RPMI8226 (cell line): ENCODE data around the gene ORC6.

ENCODE experiments used
- DNase-seq: peaks from one replicate; pipeline ENCODE4 v3.0.0-alpha.2; 2015

The ORC6 gene

DNA sequence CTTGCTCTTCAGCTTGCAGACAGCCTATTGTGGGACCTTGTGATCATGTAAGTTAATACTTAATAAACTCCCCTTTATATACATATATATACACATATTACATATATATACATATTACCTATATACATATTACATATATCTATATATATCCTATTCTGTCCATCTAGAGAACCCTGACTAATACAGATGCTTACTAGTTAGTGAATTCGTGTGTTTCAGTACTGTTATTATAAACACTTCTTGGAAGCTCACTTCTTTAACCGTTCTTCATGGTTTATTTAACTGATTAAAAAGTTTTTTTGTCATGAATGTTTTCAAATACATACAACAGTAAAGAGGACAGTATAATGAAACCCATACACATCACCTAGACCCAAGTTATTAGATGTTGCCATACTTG, 12.6 kb downstream of the ORC6 start:
- no peak for DNase-seq

DNA sequence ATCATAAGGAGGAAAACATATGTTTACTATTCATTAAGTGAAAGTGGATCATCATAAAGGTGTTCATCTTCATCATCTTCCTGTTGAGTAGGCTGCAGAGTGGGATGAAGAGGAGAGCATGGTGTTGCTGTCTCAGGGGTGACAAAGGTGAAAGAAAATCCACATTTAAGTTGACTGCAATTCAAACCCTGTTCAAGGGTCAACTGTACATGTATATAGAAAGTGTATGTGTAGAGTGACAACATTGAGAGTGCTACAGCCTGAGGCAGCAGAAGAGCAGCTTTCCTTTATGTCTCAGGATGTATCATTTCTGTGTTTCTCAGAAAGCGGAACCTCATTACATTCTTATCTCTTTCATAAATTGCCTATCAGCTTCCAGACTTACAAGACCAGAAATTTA, 17.2 kb downstream of the ORC6 start:
- DNase-seq = no peak

DNA sequence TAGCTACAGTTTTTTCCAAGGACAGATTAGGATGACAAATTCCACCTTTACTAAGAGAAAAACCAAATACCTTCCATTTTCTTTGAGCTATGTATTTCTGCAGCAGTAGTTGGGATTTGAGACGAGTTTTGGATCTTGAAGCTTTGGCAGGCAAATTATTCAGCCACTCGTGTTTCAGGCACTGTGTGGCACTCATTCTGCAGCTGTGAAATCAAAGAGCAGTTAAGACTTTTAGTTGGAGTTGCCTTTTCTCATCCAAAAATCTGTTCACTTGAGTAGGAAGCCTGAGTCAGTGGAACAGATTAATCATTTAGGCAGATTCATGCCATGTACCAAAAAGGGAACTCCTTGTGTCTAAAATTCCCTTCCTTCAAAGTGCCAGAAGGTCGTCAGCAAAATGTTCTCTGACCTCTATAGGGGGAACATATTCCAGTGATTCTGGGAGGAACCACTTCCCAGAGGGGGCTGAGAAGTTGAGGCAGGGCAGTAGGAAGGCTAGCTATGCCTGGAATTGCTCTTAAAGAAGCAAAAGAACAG, 20.1 kb downstream of the ORC6 start:
- no peak for DNase-seq

DNA sequence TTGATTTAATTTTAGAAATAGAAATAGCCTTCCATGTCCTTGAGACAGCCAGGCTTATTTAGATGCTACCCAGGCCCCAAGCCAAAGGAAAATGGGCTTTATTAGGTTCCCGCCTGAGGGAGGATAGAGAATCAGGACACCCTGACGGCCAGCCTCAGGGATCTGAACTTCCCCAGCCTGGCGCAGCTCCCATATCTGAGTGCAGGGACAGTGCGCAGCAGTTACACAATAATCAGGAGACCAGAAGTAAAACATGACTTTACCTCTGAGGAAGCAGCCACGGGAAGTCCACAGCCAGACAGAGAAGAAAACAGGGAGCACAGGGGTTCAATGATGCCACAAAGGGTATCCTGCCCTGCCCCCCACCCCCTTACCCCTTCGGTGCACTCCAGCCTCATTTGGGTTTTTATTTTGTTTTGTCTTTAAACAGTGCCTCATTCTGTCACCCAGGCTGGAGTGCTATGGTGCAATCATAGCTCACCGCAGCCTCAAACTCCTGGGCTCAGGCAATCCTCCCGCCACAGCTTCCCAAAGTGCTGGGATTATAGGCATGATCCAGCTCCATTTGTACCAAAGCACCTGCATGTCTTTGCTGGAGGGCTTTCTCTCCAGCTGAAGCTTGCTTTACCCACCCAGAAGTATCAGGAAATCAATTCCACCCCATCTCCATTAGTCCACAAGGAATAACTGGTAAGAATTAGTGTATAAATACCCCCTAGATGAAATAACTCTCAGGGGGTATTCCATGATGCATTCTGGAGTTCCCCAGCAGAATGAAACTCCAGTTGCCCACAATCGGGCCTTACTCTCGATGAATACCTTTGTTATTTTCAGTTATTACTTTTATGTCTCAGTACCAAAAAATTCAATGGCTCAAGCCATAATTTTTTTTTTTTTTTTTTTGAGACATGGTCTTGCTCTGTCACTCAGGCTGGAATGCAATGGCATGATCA, 21.9 kb downstream of the ORC6 start:
- no peak for DNase-seq

DNA sequence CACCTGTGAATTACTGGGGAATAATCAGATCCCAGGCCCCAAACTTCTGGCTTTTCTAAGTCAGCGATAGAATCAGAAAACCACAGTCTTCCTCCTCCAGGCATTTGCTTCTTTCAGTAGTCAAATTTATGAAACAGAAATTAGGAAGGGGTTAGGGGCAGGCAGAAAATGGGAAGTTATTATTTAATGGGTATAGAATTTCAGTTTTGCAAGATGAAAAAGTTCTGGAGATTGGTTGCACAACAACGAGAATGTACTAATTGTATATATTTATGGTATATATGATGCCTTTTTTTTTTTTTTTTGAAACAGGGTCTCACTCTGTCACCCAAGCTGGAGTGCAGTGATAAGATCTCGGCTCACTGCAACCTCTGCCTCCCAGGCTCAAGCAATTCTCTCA, 23.5 kb downstream of the ORC6 start:
- DNase-seq = no peak

DNA sequence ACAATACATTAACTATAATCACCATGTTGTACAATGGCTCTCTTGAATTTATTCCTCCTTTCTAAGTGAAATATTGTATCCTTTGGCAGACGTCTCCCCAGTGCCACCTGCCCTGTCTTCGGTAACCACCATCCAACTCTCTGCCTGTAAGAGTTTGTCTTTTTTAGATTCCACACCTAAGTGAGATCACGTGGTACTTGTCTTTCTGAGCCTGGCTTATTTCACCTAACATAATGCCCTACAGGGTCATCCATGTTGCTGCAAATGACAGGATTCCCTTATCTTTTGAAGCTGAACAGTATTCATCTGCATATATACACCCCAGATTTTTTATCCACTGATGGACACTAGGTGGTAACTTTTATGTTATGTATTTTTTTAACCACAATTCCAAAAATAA, 24.2 kb downstream of the ORC6 start:
- no peak for DNase-seq

DNA sequence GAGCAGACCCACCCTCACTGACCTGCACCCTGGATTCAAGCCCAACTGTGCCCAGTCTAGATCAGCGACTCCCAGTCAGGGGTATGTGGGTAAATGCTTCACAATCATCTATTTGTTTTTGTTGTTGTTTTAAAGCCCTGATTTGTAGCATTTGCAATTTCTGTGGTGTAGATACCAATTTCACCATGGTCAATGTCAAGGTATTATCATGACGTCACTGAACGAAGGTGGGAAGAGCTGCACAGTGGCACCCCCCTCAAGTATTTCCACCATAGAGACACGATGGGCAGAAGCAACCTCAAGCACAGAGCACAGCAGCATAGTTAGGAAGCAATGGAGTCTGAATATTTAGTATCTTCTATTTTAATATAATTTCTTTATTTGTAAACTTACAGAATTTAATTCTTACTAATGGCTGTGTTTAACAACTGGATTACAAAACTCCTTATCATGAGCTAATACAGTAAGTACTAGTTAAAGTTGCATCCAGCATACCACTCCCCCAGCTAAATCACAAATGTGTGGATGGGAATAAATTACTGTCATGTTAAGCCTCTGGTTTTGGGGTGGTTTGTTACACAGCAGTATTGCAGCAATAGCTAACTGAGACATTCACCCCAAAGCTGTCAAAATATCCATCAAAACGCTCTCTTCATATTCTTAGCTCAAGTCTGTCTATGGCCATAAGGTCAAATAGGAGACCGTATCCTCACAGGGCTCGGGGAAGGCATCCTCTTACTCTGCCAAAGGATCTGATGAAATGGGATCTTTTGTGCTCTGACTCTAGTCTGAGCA, 25.5 kb downstream of the ORC6 start:
- no peak for DNase-seq

DNA sequence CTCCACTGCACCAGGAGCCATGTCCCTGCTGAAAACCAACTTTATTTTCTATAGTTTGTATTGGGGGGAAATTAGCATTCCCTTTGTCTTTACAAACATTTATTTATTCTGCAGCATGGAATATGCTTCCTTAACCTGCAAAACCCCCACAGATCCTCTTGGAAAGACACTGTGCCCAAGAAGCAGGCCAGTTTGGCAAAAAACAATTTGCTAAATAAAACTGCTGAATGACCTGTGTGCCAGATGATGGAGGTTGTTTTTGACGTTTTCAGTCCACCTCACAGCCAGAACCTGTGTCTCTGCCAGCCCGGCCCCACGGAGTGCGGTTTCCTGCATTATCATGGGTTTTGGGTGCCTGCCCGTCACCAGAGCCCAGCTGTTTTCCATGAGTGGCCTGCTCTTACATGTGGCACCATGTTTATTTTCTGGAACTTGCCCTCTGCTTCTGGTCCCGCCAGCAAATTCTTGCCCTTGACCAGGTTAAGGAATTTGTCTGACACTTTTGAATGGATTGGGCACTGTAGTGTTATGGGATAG, 26.4 kb downstream of the ORC6 start:
- DNase-seq = peak; percentile 88

DNA sequence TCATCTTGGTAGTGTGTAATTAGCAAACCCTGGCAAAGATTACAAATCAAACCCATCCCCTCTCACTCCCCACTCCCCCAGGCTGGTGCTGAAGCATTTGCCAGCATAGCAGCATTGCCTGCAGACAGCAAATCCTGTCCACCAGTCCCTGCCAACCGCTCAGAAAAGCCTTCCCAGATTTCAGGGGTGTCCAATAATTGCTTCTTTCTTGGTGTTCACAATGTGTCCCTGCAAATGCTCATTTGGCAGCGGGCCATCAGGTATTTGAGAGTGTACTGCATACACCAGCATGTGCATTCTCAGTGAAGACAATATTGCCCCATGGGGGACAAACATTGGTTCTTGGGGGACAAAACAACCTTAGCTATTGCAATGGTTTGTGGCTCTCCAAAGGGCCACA, 28.2 kb downstream of the ORC6 start:
- no peak for DNase-seq

DNA sequence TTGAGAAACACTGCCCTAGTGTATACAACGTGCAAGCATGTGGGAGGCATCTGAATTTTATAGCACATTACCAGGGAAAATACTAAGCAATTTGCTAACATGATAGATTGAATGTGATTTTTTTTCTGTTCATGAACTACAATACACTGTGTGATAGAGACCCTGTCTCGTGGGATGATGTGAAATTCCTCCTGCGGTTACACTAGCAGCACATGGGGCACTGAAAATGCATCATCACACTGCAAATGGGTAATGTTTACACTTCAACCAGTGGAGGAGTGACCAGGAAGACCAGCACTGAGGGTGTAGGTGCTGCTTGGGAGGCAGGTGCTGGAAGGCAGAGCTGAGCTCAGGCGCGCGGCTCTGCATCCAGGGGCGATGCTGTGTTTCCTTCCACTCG, 28.8 kb downstream of the ORC6 start:
- DNase-seq = no peak

DNA sequence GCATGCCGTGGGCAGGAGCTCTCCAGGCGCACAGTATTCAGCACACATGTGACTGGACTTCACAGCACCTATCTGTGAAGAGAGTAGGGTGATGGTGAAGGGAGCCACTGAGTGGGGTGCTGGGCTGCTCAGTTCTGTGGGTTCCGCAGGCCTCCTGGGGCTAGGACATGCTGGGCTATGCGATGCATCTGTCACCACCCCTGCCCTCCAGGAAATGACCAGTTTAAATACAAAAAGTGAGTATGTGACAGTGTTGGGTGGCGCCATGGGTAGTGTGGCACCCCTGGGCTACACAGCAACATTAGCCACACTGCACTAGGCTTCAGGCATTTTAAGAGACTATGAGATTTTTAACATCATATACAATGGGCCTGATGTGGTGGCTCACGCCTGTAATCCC, 30.1 kb downstream of the ORC6 start:
- DNase-seq = no peak

DNA sequence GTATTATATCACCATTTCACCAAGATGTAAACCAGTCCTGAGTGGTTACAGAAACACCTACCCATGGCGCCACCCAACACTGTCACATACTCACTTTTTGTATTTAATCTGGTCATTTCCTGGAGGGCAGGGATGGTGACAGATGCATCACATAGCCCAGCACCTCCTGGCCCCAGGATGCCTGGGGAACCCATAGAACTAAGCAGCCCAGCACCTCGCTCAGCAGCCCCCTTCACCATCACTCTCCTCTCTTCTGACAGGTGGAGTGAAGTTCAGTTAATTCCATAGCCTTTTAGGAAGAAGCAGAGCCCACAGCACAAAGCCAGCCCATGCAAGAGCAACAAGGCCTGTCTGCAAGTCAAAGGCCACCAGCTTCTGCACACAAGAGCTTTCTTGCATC, 31.2 kb downstream of the ORC6 start:
- no peak for DNase-seq

DNA sequence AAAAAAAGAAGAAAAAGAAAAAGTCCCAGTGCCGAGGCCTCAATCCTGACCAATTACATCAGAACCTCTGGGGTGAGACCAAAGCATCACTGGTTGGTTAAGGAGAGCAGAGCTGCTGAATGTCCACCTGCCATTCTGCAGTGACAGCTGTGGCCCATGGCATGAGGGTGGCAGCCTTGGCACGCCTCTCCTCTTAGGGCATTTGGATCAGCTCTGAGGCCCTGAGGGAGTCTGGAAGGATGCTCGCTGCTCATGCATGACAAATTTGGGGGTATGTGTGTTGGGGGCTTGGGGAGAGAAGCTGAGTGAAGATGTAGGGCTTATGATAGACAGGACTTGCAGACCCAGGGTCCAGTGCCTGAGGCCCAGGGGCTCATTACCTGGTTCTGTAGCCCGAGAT, 32.4 kb downstream of the ORC6 start:
- DNase-seq = no peak

DNA sequence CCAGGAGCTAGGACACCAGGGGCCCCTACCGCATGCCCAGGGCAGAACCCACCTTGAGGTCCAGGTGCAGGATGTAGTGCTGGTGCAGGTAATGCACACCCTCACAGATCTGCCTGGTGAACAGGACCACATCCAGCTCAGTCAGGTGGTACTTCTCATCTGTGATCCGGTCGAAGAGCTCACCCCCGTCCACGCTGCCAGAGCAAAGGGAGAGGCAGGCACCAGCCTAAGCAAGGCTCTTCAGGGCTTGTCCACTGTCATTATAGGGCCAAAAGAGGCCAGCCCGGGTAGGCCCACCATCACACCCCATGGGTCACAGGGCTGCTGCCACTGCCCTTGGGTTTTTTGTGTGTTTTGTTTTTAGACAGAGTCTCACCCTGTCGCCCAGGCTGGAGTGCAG, 37.7 kb downstream of the ORC6 start:
- DNase-seq = no peak

DNA sequence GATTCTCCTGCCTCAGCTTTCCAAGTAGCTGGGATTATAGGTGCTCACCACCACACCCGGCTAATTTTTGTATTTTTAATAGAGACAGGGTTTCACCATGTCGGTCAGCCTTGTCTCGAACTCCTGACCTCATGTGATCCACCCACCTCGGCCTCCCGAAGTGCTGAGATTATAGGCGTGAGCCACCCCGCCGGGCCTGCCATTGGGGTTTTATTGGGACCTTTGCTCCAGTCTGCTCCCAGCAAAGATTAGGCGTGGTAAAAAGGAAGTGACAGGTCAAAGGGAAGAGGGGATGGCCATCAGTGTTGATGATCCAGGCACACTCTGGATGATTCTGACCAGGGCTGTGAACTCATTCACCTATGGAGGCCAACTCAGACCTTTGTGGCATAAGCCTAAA, 38.2 kb downstream of the ORC6 start:
- DNase-seq = no peak

DNA sequence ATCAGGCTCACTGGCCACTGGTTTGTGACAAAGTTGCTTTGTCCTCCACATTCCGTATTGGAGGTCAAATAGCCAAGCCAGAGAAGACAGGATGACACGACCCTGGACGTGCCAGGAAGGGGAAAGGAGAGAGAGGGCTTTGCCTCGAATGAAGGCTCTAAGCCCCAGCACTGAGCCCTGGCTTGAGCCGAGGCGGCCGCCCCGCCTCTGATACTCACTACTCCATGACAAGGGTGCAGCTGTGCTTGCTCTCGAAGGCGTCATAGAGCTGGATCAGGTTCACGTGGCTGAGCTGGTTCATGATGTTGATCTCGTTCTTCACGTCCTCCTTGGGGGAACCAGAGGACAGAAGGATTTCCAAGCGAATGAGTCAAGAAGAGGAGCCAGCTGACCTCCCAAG, 39.3 kb downstream of the ORC6 start:
- DNase-seq = no peak

DNA sequence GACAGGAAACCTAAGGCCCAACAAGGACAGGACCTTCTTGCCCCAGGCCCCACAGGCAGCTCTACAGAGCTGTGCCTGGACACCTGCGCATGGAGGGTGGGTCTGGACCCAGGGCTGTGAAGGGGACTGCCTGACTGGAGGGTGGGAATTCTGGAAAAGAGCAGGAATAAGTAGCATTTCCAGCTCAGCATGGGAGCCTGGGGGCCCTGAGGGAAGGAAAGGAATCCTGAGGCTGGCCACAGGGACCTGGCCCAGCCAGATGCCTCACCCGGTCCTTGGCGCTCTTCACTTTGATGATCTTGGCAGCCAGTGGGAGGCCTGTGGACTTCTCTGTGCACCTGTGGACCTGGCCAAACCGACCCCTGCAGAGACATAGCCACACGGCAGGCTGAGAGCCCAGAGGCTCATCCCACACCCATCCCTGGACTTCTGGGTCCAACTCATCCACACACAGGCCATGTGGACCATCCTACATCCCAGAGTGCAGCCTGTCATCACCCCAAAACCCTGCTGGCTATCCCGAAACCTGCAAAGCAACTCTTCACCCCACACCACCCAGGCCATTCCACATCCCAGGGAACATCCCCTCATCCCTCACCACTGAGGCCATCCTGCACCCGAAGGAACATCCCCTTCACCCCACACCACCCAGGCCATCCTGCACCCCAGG, 40.0 kb downstream of the ORC6 start:
- DNase-seq = no peak

DNA sequence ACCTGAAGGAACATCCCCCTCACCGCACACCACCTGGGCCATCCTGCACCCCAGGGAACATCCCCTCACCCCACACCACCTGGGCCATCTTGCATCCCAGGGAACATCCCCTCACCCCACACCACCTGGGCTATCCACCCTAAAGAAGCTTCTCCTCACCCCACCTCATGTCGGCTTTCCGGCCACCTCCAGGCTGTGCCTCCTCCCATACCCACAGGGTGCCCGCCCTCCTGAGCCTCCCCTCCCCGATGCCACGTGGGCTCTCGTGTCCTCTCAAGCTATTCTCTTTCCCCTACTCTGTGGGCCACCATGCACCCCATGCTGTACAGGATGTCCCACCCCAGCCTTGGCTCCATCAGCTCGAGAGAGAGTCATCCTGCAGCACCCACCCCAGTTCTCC, 40.7 kb downstream of the ORC6 start:
- no peak for DNase-seq

DNA sequence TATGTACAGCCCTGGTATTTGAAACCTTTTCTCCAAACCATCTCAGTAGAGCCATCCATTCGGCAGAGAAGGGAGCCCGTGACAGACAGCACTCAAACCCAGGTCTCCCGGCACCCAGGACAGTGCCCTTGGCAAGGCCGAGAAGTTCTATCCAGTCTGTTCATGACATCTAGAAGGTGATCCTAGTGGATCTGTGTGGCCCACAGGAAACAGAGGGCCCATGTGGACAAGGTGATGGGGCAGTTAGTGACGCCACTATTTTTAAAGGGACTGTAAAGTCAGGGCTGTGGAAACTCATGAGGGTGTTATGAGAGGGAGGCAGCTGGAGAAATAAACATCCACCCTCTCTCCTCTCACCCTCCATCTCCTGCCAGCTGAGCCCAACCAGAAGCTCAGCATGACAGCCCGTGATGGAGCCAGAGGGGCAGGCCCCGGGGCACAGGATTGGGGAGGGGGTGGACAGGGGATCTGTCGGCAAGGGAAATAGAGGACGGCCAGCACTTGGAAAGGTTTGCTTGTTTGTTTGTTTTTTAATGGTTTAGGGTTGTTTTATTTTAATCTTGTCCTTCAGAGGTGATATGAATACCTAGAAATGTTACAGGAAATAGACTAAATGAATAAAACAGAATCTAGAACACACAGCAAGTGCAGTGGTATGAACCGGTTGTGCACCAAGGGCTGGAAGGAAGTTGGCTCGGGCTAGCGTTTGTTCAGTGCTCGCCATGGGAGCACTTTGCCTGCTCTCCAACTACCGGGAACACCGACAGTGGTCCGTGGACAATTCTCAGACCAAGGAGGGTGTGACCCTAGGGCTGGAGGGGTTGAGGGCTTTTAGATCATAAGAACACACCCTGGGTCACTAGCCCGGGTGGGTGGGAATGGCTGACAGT, 41.6 kb downstream of the ORC6 start:
- no peak for DNase-seq

DNA sequence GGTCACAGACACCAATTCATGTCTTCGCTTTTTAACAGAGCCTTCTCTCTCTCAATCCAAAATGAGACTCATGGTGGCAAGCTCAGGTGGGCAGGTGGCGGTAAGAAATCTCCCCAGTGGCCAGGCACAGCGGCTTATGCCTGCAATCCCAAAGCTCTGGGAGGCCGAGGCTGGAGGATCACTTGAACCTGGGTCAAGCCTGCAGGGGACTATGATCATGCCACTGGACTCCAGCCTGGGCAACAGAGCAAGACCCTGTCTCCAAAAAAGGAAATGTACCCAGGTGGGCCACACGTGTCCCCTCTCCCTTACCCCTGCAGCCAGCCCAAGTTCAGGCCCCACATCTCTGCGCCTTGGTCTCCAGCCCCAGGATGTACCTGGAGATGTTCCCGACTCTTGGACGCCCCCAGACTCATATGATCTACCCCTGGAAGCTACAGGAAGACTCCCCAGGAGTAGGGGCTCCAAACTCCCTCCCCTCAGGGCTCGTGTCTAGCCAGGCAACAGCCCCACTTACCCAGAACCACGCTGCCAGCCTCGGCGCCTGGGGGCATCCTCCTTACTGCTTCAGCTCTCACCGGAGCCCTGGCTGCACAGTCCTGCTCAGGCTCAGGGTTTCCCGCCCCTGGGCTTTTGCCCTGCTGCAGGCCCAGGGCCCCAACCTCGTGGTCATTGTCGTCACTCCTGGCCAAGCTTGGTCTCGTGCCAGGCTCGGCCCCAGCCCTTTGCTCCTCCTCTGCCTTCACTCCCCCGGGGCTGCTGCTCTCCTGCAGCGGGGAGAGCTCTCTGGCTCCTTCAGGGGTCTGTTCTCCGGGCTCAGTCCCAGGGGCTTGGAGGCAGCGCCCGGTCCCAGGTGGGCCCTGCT, 42.5 kb downstream of the ORC6 start:
- DNase-seq = no peak

DNA sequence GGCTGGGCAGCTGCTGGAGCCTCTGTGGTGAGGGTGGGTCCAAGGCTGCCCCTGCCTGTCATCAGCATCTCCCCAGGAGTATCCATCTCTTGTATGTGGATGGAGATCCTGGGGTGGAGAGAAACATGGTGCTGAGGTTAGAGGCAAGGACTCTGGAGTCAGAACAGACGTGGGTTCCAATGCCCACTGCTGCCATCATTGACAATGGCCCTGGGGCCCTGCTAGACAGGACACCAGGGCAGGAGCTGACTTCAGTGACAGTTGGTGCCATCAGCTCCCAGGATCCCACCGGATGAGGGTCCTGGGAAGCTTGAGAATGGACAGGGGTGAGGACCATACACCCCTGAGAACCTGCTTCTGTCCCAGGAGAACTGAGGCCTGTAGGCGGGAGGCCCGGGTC, 43.1 kb downstream of the ORC6 start:
- no peak for DNase-seq
